Activated CD8-positive, alpha-beta memory T cell treated with anti-CD3 and anti-CD28 coated beads for 1 hour (primary cell): ENCODE measurements around the gene TXNDC11.

Experiments used
- DNase-seq, 2 donors: peaks; one replicate each; pipeline ENCODE4 v3.0.0-alpha.2; 2020; ENCODE audit warnings: low read depth in 1 of 2; ENCODE audit errors: extremely low read depth in 1 of 2

The TXNDC11 gene

GRCh38 chr16:11691235-11691634 lies 51.4 kb downstream of the TXNDC11 start:
- no peak for DNase-seq

GRCh38 chr16:11689031-11689840 lies 53.4 kb downstream of the TXNDC11 start:
- DNase-seq, result no peak

- DNase-seq, result no peak
Observed at GRCh38 chr16:11688520-11688886, 54.2 kb downstream of the TXNDC11 start.

- DNase-seq, result no peak
Observed at GRCh38 chr16:11687601-11688519, 54.8 kb downstream of the TXNDC11 start.

- DNase-seq, result no peak
Observed at GRCh38 chr16:11686713-11687380, 55.8 kb downstream of the TXNDC11 start.

- DNase-seq, result no peak
Observed at GRCh38 chr16:11685844-11686618, 56.6 kb downstream of the TXNDC11 start.

GRCh38 chr16:11684231-11685025 lies 58.2 kb downstream of the TXNDC11 start:
- no peak for DNase-seq

- no peak for DNase-seq
Observed at GRCh38 chr16:11683145-11683544, 59.5 kb downstream of the TXNDC11 start.

GRCh38 chr16:11682655-11683096 lies 60.0 kb downstream of the TXNDC11 start:
- no peak for DNase-seq

GRCh38 chr16:11681976-11682654 lies 60.5 kb downstream of the TXNDC11 start:
- no peak for DNase-seq

- DNase-seq, result no peak
Observed at GRCh38 chr16:11681556-11681955, 61.1 kb downstream of the TXNDC11 start.

- no peak for DNase-seq
Observed at GRCh38 chr16:11679941-11680911, 62.4 kb downstream of the TXNDC11 start.

- DNase-seq, result no peak
Observed at GRCh38 chr16:11679250-11679649, 63.4 kb downstream of the TXNDC11 start.

- no peak for DNase-seq
Observed at GRCh38 chr16:11677959-11678881, 64.4 kb downstream of the TXNDC11 start.

GRCh38 chr16:11677451-11677951 lies 65.2 kb downstream of the TXNDC11 start:
- DNase-seq, result no peak

GRCh38 chr16:11676799-11677198 lies 65.9 kb downstream of the TXNDC11 start:
- no peak for DNase-seq
